ENCODE results near the gene SSX2IP.

The SSX2IP gene

DNA sequence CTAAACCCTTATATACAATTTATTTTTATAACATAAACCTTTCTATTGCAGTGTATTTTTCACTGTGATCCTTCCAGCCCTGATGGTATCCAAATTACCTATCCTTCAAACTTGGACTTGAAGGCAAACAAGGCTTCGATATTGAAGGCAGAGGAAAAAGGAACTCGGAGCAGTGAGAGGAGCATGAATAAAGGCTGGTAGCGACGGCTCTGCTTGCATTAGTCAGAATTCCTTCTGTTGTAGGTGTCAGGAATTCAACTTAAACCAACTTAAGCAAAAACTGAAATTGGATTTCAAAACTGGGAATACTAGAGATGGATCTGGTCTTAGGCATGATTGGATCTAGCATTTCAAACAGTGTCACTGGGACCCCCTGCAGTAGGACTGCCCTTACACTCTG, 17.8 kb upstream of the SSX2IP start:
- DNase-seq, result no peak

- DNase-seq, result no peak
These were observed 15.3 kb upstream of the SSX2IP start for GRCh38 chr1:84705513-84705912.

- DNase-seq, result no peak
These were observed 14.7 kb upstream of the SSX2IP start for GRCh38 chr1:84704872-84705417.

- no peak for DNase-seq
These were observed 13.2 kb upstream of the SSX2IP start for GRCh38 chr1:84703431-84703830.

- no peak for DNase-seq
These were observed 11.9 kb upstream of the SSX2IP start for GRCh38 chr1:84702143-84702542.

DNA sequence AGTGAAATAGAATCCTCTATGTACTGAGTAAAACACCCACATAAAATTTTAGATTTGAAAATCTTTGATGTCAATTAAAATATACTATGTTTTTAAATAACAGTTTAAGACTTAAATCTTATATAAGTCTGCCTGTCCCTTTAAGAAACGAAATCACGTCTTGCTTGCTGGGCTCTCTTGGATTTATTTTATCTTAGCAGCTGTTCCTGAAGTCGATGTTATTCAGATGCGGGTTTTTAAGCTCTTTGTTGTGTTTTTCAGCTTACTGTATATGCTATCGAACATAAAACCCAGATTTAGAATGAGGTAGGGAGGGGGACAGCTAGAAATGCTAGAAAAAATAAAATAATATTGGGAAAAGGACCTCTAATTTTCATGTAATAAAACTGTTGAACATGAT, 11.1 kb upstream of the SSX2IP start:
- DNase-seq, result no peak

GRCh38 chr1:84700070-84700469, 9.8 kb upstream of the SSX2IP start:
- DNase-seq, result no peak

DNA sequence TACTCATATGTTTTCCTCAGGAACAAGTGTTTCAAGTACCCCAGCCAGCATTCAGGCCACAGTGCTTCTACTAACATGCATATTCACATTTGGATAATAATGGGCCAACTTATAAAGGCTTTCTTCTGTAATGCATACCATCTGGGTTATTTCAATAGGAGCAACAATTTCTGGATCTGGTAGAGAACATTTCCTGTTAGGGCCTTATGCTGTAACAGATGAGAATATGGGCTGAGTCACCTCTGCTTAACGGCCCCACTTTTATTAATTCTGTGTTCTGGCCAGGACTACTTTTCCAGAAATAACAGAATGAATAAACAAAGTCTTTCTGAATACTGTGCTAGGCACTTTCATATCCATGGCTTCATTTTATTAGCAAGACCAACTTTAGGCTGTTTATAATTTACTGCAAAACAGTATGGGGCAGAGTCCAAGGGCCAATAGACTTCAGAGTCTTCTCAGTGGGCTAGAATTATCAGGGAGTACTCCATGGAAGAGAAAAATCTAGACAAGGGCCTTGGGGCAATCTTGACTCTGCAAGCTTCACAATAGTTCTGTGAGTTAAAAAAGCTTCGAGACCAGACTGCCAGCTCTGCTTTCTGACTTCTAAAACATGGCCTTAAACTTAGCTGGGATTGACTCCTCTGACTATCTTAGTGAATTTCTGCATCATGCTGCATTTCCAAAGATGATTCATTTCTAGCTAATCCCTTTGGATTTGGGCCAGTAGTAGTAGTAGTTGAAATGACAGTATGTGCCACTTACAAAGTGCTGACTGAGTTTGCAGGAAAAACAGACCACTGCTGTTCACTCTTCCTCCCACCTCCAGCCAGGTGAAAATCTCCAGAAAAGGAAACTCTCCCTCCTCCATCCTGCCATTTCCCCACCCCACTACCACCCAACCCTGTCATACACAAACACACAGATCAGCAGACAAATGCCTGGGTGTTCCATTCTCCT, 8.2 kb upstream of the SSX2IP start:
- DNase-seq, result no peak

- DNase-seq, result no peak
These were observed 3.5 kb upstream of the SSX2IP start for GRCh38 chr1:84693785-84694184.

GRCh38 chr1:84693005-84693404, 2.7 kb upstream of the SSX2IP start:
- DNase-seq, result no peak

DNA sequence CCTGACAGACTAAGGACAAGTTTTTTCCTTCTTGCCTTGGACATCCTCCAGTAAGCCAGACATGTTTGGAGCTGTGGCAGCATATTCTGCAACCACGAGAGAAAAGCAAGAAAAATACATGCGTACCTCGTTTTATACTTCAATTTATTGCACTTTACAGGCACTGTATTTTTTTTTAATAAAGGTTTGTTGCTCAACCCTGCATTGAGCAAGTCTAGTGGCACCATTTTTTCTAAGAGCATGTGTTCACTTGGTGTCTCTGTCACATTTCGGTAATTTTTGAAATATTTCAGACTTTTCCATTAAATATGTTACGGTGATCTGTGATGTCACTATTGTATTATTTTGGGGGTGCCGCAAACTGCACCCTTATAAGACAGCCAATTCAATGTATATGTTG, 2.1 kb upstream of the SSX2IP start:
- no peak for DNase-seq

GRCh38 chr1:84691122-84691783, 992 bp upstream of the SSX2IP start:
- no peak for DNase-seq

DNA sequence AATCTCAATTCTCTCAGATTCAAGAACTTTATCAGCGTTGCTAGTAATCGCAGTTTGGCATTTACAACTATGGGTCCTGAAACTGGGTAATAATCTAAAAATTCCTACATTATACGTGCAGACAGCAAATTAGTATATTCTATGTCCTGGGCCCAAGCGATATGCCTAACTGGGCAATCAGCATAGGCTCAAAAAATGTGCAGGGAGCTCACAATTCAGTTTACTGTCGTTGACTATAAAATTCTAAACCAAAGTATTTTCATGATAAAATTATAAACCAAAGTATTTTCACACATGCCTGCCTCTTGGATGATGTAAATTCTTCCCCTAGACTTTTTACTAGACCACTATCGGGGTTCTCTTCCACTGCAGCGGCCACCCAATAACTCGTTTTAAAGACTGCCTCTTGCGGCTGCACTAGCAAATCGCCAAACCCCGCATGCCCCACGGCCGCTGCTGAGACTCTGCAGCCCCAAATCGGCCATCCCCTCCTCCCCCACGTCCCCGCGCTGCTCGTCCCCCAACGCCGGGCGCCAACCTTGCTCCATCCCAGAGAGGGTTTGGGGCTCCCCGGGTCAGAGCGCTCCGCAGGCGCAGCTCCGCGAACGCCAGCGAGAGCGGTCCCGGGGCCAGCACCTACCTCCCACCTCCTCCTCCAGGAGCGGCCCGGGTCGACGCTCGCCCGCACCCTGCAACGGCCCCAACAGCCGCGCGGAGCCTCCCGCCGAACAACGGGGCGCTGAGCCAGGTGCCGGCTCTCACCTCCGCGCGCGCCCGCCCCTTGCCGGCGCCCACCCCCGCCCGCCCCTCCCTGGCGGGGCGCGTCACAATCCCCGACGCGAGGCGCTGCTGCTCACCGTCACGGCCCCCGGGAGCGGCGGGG, 506 bp downstream of the SSX2IP start:
- DNase-seq, result no peak

- DNase-seq, result no peak
These were observed 1.7 kb downstream of the SSX2IP start for GRCh38 chr1:84688463-84689061.

DNA sequence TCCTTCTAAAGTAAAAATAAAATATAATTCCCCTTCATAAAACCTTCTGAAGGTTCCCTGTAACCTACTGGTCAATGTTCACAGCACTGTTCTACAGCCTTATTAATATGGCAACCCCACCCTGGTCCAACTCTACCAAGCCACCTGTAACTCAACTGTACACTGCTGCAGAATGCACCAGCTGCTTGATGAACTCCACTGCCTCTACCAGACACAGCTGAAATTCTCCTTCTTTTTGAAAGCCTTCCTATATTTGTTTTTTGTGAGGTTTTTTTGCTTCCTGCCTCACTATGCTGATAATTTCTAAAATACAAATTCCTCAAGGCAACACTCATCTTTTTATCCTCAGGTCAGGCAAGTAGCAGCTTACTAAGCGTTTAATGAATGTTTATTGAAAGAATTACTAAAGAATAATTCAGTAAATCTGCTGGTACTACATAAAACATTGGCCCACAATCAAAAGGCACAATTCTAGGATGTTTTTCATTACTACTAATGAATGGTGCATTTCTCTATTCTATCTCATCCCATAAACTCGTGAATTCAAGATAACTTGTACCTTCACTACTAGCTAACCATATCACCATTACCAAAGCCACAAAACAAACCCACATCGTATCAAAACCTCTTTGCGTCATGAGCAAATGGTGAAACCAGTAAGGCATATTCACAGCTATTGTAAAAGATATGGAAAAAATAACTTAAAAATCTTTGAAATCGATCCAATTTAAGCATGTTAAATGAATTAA, 2.4 kb downstream of the SSX2IP start:
- no peak for DNase-seq

DNA sequence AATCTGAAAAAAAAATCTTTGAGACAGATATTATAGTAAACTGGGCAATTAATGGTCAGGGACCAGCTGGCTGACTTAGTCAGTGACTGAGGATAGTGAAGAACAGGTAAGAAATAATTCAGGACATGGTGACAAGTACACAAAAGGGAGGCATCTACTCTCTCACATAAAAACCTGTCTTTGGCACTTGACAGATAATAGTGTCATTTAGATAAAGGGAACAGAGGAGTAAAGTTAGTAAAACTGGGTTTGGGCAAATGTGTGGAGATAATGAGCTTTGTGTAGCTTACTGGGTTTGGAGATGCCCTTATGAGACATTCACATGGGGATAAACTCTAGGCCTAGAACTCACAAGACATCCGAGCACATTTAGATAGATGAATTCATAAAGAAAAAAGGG, 4.0 kb downstream of the SSX2IP start:
- no peak for DNase-seq

DNA sequence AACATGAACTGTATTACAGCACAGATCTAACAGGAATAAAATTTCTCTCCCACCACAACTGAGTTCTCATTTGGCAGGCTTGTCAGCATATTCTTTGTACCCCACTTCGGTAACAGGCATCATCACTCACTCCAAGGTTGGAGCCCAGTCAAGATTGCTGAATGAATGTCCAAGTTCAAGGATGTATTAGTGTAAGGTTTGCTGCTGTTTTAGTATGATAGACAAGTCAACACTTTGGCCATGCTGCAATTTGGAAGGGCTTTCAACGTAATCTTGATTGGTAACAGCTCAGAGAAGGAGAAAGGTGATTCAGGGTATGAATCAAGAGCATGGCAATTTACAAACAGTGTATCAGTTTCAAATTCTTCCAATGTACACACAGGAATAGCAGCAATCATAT, 6.8 kb downstream of the SSX2IP start:
- DNase-seq, result no peak

- no peak for DNase-seq
These were observed 8.2 kb downstream of the SSX2IP start for GRCh38 chr1:84682047-84682446.

GRCh38 chr1:84677415-84678099, 12.7 kb downstream of the SSX2IP start:
- DNase-seq, result no peak

DNA sequence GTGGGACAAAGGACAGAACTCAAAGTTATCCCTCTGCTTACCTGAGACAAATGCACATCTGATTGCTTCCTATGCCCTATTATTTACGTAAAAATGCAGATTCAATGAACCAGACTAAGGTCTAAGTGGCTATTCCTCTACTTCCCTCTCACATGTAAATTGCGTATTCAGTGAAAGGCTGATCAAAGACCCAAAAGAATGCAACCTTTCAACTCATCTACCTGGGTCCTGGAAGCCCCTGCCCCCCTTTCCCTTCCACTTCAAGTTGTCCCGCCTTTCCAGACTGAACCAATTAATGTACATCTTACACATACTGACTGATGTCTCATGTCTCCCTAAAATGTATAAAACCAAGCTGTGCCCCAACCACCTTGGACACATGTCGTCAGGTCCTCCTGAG, 14.6 kb downstream of the SSX2IP start:
- no peak for DNase-seq

DNA sequence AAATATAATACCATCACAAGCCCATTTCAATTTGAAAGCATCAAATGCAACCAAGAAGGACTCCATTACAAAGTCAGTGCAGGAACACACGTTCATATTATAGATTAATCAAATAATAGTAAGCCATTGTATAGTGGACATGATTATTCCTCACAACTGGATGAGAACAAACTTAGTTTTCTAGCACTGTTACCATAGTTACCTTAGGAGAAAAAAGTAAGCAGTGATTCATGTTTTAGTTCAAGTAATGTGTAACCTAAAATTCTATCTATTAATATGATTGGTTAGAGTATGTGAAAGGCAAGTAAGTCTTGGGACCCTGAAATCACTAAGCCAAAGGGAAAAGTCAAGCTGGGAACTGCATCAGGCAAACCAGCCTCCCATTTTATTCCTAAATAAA, 15.2 kb downstream of the SSX2IP start:
- no peak for DNase-seq
